ENCODE results near the gene METTL14. TPM values are rescaled to one million over a fixed set of nuclear protein-coding genes. Genes with fewer than 3 reads are reported as not detected.

The METTL14 gene
- total and polyA plus RNA-seq, 2 donors = 17.2 to 36.7 TPM

GRCh38 chr4:118760092-118760491 lies 74.9 kb downstream of the METTL14 start:
- 96% methylated on average over 3 of the region's 3 CpGs for WGBS
- peaks cover 3% of the 10 kb centered on the region in 2 donors for H3K36me3 ChIP-seq (ENCODE audit: control insufficient read depth in 2 of 2, insufficient read depth in 2 of 2, low read length in 1 of 2)
- H3K27ac ChIP-seq (ENCODE audit: low read depth in 1 of 2, low read length in 1 of 2) = no peak overlapping the region
- no peaks in the 10 kb centered on the region for H3K27me3 ChIP-seq (ENCODE audit: control insufficient read depth in 2 of 2, insufficient read depth in 1 of 2, low read length in 1 of 2)
- H3K9me3 ChIP-seq (ENCODE audit: control insufficient read depth in 2 of 2, insufficient read depth in 1 of 2, low read length in 1 of 2) = no peaks in the 10 kb centered on the region
- no peak for DNase-seq (ENCODE audit: low read depth in 6 of 9, low spot score in 9 of 9)
- H3K4me3 ChIP-seq (ENCODE audit: low read length in 2 of 2) = no peak overlapping the region
- H3K4me1 ChIP-seq (ENCODE audit: control insufficient read depth in 2 of 2, insufficient read depth in 2 of 2, low read length in 2 of 2) = no peaks in the 10 kb centered on the region

- peaks cover 3% of the 10 kb centered on the region in 2 donors for H3K36me3 ChIP-seq (ENCODE audit: control insufficient read depth in 2 of 2, insufficient read depth in 2 of 2, low read length in 1 of 2)
- H3K27me3 ChIP-seq (ENCODE audit: control insufficient read depth in 2 of 2, insufficient read depth in 1 of 2, low read length in 1 of 2) = no peaks in the 10 kb centered on the region
- no peaks in the 10 kb centered on the region for H3K9me3 ChIP-seq (ENCODE audit: control insufficient read depth in 2 of 2, insufficient read depth in 1 of 2, low read length in 1 of 2)
- WGBS = 97% methylated on average over 5 of the region's 5 CpGs
- no peak overlapping the region for H3K4me3 ChIP-seq (ENCODE audit: low read length in 2 of 2)
- no peaks in the 10 kb centered on the region for H3K4me1 ChIP-seq (ENCODE audit: control insufficient read depth in 2 of 2, insufficient read depth in 2 of 2, low read length in 2 of 2)
- DNase-seq (ENCODE audit: low read depth in 6 of 9, low spot score in 9 of 9) = no peak
- H3K27ac ChIP-seq (ENCODE audit: low read depth in 1 of 2, low read length in 1 of 2) = no peak overlapping the region
These were observed 75.3 kb downstream of the METTL14 start for GRCh38 chr4:118760493-118760892.

- Histone ChIP-seq H3K9me3 (ENCODE audit: control insufficient read depth in 2 of 2, insufficient read depth in 1 of 2, low read length in 1 of 2) (no peaks in the 10 kb centered on the region), H3K4me1 (ENCODE audit: control insufficient read depth in 2 of 2, insufficient read depth in 2 of 2, low read length in 2 of 2) (no peaks in the 10 kb centered on the region), H3K27me3 (ENCODE audit: control insufficient read depth in 2 of 2, insufficient read depth in 1 of 2, low read length in 1 of 2) (no peaks in the 10 kb centered on the region), H3K36me3 (ENCODE audit: control insufficient read depth in 2 of 2, insufficient read depth in 2 of 2, low read length in 1 of 2) (peaks cover 3 to 7% of the 10 kb centered on the region in 2 donors), H3K4me3 (ENCODE audit: low read length in 2 of 2) (no peak overlapping the region), H3K27ac (ENCODE audit: low read depth in 1 of 2, low read length in 1 of 2) (peak overlapping the region in 1 of 2 donors; percentile 50)
- no peak for DNase-seq (ENCODE audit: low read depth in 6 of 9, low spot score in 9 of 9)
- 94% methylated on average over 2 of the region's 2 CpGs for WGBS
These were observed 76.3 kb downstream of the METTL14 start for GRCh38 chr4:118761397-118762016.

GRCh38 chr4:118762155-118762554 lies 77.0 kb downstream of the METTL14 start:
- Histone ChIP-seq H3K27ac (ENCODE audit: low read depth in 1 of 2, low read length in 1 of 2) (peak overlapping the region; percentile 50 to 62), H3K27me3 (ENCODE audit: control insufficient read depth in 2 of 2, insufficient read depth in 1 of 2, low read length in 1 of 2) (no peaks in the 10 kb centered on the region), H3K4me3 (ENCODE audit: low read length in 2 of 2) (no peak overlapping the region), H3K9me3 (ENCODE audit: control insufficient read depth in 2 of 2, insufficient read depth in 1 of 2, low read length in 1 of 2) (no peaks in the 10 kb centered on the region), H3K36me3 (ENCODE audit: control insufficient read depth in 2 of 2, insufficient read depth in 2 of 2, low read length in 1 of 2) (peaks cover 6 to 14% of the 10 kb centered on the region in 2 donors), H3K4me1 (ENCODE audit: control insufficient read depth in 2 of 2, insufficient read depth in 2 of 2, low read length in 2 of 2) (no peaks in the 10 kb centered on the region)
- DNase-seq (ENCODE audit: low read depth in 6 of 9, low spot score in 9 of 9) = no peak
- 95% methylated on average over 5 of the region's 5 CpGs for WGBS

GRCh38 chr4:118762730-118763477 lies 77.7 kb downstream of the METTL14 start:
- Histone ChIP-seq H3K9me3 (ENCODE audit: control insufficient read depth in 2 of 2, insufficient read depth in 1 of 2, low read length in 1 of 2) (no peaks in the 10 kb centered on the region), H3K4me3 (ENCODE audit: low read length in 2 of 2) (no peak overlapping the region), H3K36me3 (ENCODE audit: control insufficient read depth in 2 of 2, insufficient read depth in 2 of 2, low read length in 1 of 2) (peaks cover 7 to 15% of the 10 kb centered on the region in 2 donors), H3K27ac (ENCODE audit: low read depth in 1 of 2, low read length in 1 of 2) (peak overlapping the region in 1 of 2 donors; percentile 14), H3K4me1 (ENCODE audit: control insufficient read depth in 2 of 2, insufficient read depth in 2 of 2, low read length in 2 of 2) (no peaks in the 10 kb centered on the region), H3K27me3 (ENCODE audit: control insufficient read depth in 2 of 2, insufficient read depth in 1 of 2, low read length in 1 of 2) (no peaks in the 10 kb centered on the region)
- peak in 1 of 9 donors; percentile 14 for DNase-seq (ENCODE audit: low read depth in 6 of 9, low spot score in 9 of 9)
- 92% methylated on average over 3 of the region's 3 CpGs for WGBS

Other genes starting within 250 kb of the METTL14 start
- gene SEC24D, start 150.7 kb downstream of the METTL14 start, total RNA-seq = 16.3 TPM
- gene SEC24D, start 150.7 kb downstream of the METTL14 start, polyA plus RNA-seq = 20.9 TPM
- gene SYNPO2, start 203.5 kb downstream of the METTL14 start, total RNA-seq = 15.8 TPM
- gene SYNPO2, start 203.5 kb downstream of the METTL14 start, polyA plus RNA-seq = 31.3 TPM